ENCODE data around the gene SUSD2. TPM values are rescaled to one million over a fixed set of nuclear protein-coding genes. Genes with fewer than 3 reads are reported as not detected.
"Not testable (repeated sequence)": the region's sequence is repeated elsewhere in the genome, so short reads cannot be mapped to it uniquely, and the experiment has no call there.

SUSD2 gene
- total RNA-seq, 2 experiments from 2014 or later: 0.52 to 0.96 TPM

GRCh38 chr22:24181996-24182899 lies 961 bp downstream of the SUSD2 start:
- no peaks in the 10 kb centered on the region for H3K27me3 Mint-ChIP-seq
- H3K36me3 Mint-ChIP-seq: no peaks in the 10 kb centered on the region
- H3K4me1 Mint-ChIP-seq: no peaks in the 10 kb centered on the region
- ATAC-seq: no peak
- no peak for DNase-seq
- CTCF ChIA-PET: no interaction called here
- no peak overlapping the region for H3K4me3 Mint-ChIP-seq
- no peak overlapping the region for H3K27ac Mint-ChIP-seq
- H3K9me3 Mint-ChIP-seq (ENCODE audit: low read depth): no peaks in the 10 kb centered on the region

- H3K9me3 Mint-ChIP-seq (ENCODE audit: low read depth); H3K27me3 Mint-ChIP-seq; ATAC-seq; H3K27ac Mint-ChIP-seq; DNase-seq; H3K4me1 Mint-ChIP-seq; H3K36me3 Mint-ChIP-seq; CTCF ChIA-PET; H3K4me3 Mint-ChIP-seq: not testable (repeated sequence)
Observed at GRCh38 chr22:24182900-24183246, 1.6 kb downstream of the SUSD2 start.

- Mint-ChIP-seq H3K27me3 (no peaks in the 10 kb centered on the region), H3K36me3 (no peaks in the 10 kb centered on the region), H3K27ac (no peak overlapping the region), H3K4me1 (no peaks in the 10 kb centered on the region), H3K9me3 (ENCODE audit: low read depth) (no peaks in the 10 kb centered on the region), H3K4me3 (no peak overlapping the region)
- CTCF ChIA-PET: no interaction called here
- no peak for ATAC-seq
- no peak for DNase-seq
Observed at GRCh38 chr22:24183321-24184031, 2.2 kb downstream of the SUSD2 start.

- H3K27me3 Mint-ChIP-seq: no peaks in the 10 kb centered on the region
- CTCF ChIA-PET: no interaction called here
- H3K4me3 Mint-ChIP-seq: no peak overlapping the region
- no peak overlapping the region for H3K27ac Mint-ChIP-seq
- H3K4me1 Mint-ChIP-seq: no peaks in the 10 kb centered on the region
- ATAC-seq (no peak), DNase-seq (no peak)
- no peaks in the 10 kb centered on the region for H3K36me3 Mint-ChIP-seq
- H3K9me3 Mint-ChIP-seq (ENCODE audit: low read depth): no peaks in the 10 kb centered on the region
Observed at GRCh38 chr22:24184057-24184798, 2.9 kb downstream of the SUSD2 start.

- H3K27me3 Mint-ChIP-seq: no peaks in the 10 kb centered on the region
- CTCF ChIA-PET: no interaction called here
- no peak overlapping the region for H3K4me3 Mint-ChIP-seq
- ATAC-seq: no peak
- no peaks in the 10 kb centered on the region for H3K9me3 Mint-ChIP-seq (ENCODE audit: low read depth)
- no peaks in the 10 kb centered on the region for H3K4me1 Mint-ChIP-seq
- no peaks in the 10 kb centered on the region for H3K36me3 Mint-ChIP-seq
- H3K27ac Mint-ChIP-seq: no peak overlapping the region
- DNase-seq: no peak
Observed at GRCh38 chr22:24185001-24185500, 3.8 kb downstream of the SUSD2 start.

- Mint-ChIP-seq H3K4me1 (no peaks in the 10 kb centered on the region), H3K27me3 (no peaks in the 10 kb centered on the region), H3K4me3 (no peak overlapping the region), H3K36me3 (no peaks in the 10 kb centered on the region), H3K9me3 (ENCODE audit: low read depth) (no peaks in the 10 kb centered on the region), H3K27ac (no peak overlapping the region)
- DNase-seq (no peak), ATAC-seq (no peak)
- CTCF ChIA-PET: no interaction called here
Observed at GRCh38 chr22:24185501-24186351, 4.4 kb downstream of the SUSD2 start.

- no peak overlapping the region for H3K4me3 Mint-ChIP-seq
- ATAC-seq (no peak), DNase-seq (no peak)
- no peaks in the 10 kb centered on the region for H3K27me3 Mint-ChIP-seq
- no peaks in the 10 kb centered on the region for H3K36me3 Mint-ChIP-seq
- H3K4me1 Mint-ChIP-seq: no peaks in the 10 kb centered on the region
- CTCF ChIA-PET: no interaction called here
- no peak overlapping the region for H3K27ac Mint-ChIP-seq
- no peaks in the 10 kb centered on the region for H3K9me3 Mint-ChIP-seq (ENCODE audit: low read depth)
Observed at GRCh38 chr22:24186352-24186740, 5.1 kb downstream of the SUSD2 start.

GRCh38 chr22:24186892-24187670 lies 5.8 kb downstream of the SUSD2 start:
- Mint-ChIP-seq H3K4me1 (no peaks in the 10 kb centered on the region), H3K27me3 (no peaks in the 10 kb centered on the region), H3K27ac (no peak overlapping the region), H3K36me3 (no peaks in the 10 kb centered on the region), H3K4me3 (no peak overlapping the region), H3K9me3 (ENCODE audit: low read depth) (no peaks in the 10 kb centered on the region)
- CTCF ChIA-PET: no interaction called here
- DNase-seq (no peak), ATAC-seq (no peak)

- CTCF ChIA-PET: no interaction called here
- DNase-seq (no peak), ATAC-seq (no peak)
- no peak overlapping the region for H3K4me3 Mint-ChIP-seq
- no peak overlapping the region for H3K27ac Mint-ChIP-seq
- no peaks in the 10 kb centered on the region for H3K4me1 Mint-ChIP-seq
- H3K27me3 Mint-ChIP-seq: no peaks in the 10 kb centered on the region
- no peaks in the 10 kb centered on the region for H3K36me3 Mint-ChIP-seq
- no peaks in the 10 kb centered on the region for H3K9me3 Mint-ChIP-seq (ENCODE audit: low read depth)
Observed at GRCh38 chr22:24187731-24188644, 6.7 kb downstream of the SUSD2 start.

GRCh38 chr22:24188705-24189248 lies 7.5 kb downstream of the SUSD2 start:
- DNase-seq (no peak), ATAC-seq (no peak)
- no peaks in the 10 kb centered on the region for H3K36me3 Mint-ChIP-seq
- no peaks in the 10 kb centered on the region for H3K4me1 Mint-ChIP-seq
- CTCF ChIA-PET: interaction anchor here (0.6 to 2.6 kb wide), 9 partner anchors 8 to 82 kb away, joined by 3 to 24 read pairs (median 4); partner anchors contain the start of gene SPECC1L
- no peak overlapping the region for H3K4me3 Mint-ChIP-seq
- H3K27me3 Mint-ChIP-seq: no peaks in the 10 kb centered on the region
- H3K9me3 Mint-ChIP-seq (ENCODE audit: low read depth): no peaks in the 10 kb centered on the region
- H3K27ac Mint-ChIP-seq: no peak overlapping the region
